Right lobe of liver (tissue), 4 donors: ENCODE data around the gene THADA.

Experiments used
- CTCF ChIP-seq, 4 donors: fragments of 200-600 bp in 3 of 4; fragments of 450-650 bp in 1 of 4; IDR thresholded peaks; one replicate each; pipeline versions ENCODE4 v1.5.1 to v1.8.0; 2016 to 2022; ENCODE audit warnings: antibody characterized with exemption in 4 of 4, mild to moderate bottlenecking in 2 of 4
- POLR2A ChIP-seq: fragments of 450-650 bp; IDR thresholded peaks from one replicate; pipeline ENCODE4 v1.6.1; 2017; ENCODE audit warnings: antibody characterized with exemption, mild to moderate bottlenecking
- donor health status: DM: no; HTN: no; CAD: no.
- donor health status: DM: no; HTN: no; CAD: no.
- donor health status: DM: no; HTN: yes; CAD: no.

- no peak for TF ChIP-seq CTCF (IDR thresholded peaks at IDR 0.05)
- no peak for TF ChIP-seq POLR2A
These were observed 262.1 kb downstream of the THADA start for GRCh38 chr2:43333656-43334144.
